Neural progenitor cell (in vitro differentiated cells): ENCODE results near the gene SLC19A2. TPM values are rescaled to one million over a fixed set of nuclear protein-coding genes. Genes with fewer than 3 reads are reported as not detected.

Experiments
- DNase-seq: peaks from one replicate; pipeline ENCODE4 v3.0.0-alpha.2; 2016; ENCODE audit warnings: low spot score
- H2AFZ ChIP-seq: fragments of 200-600 bp; sonication (generic); replicated peaks from 2 replicates; pipeline ENCODE4 v1.6.1; 2016; ENCODE audit warnings: antibody characterized with exemption
- H3F3A ChIP-seq: fragments of 200-600 bp; sonication (generic); 2 replicates; pipeline ENCODE4 v1.6.1; 2016; ENCODE audit warnings: antibody characterized with exemption, low read depth
- H3K27ac ChIP-seq: fragments of 200-600 bp; sonication (generic); 2 replicates; pipeline ENCODE4 v1.5.1; 2016; ENCODE audit warnings: mild to moderate bottlenecking
- H3K27me3 ChIP-seq: fragments of 200-600 bp; sonication (generic); 2 replicates; pipeline ENCODE4 v1.6.1; 2016; ENCODE audit warnings: mild to moderate bottlenecking, moderate library complexity
- H3K36me3 ChIP-seq: fragments of 200-600 bp; sonication (generic); 2 replicates; pipeline ENCODE4 v1.5.1; 2016
- H3K4me1 ChIP-seq: fragments of 200-600 bp; sonication (generic); 2 replicates; pipeline ENCODE4 v1.6.1; 2016; ENCODE audit warnings: mixed run types
- H3K4me2 ChIP-seq: fragments of 200-600 bp; sonication (generic); 2 replicates; pipeline ENCODE4 v1.6.1; 2016
- H3K4me3 ChIP-seq: fragments of 200-600 bp; sonication (generic); 2 replicates; pipeline ENCODE4 v1.5.1; 2016
- H3K79me2 ChIP-seq: fragments of 200-600 bp; sonication (generic); 2 replicates; pipeline ENCODE4 v1.6.1; 2016; ENCODE audit warnings: low read depth
- H3K9ac ChIP-seq: fragments of 200-600 bp; sonication (generic); 2 replicates; pipeline ENCODE4 v1.6.1; 2016
- H3K9me3 ChIP-seq: fragments of 200-600 bp; sonication (generic); 2 replicates; pipeline ENCODE4 v1.5.1; 2016; ENCODE audit warnings: low read depth
- H4K20me1 ChIP-seq: fragments of 200-600 bp; sonication (generic); 2 replicates; pipeline ENCODE4 v1.6.1; 2016; ENCODE audit warnings: low read depth
- H3K27ac Mint-ChIP-seq: 3 replicates; pipeline ENCODE4 v1.8.0; 2021; ENCODE audit warnings: mixed read lengths
- H3K27me3 Mint-ChIP-seq: 2 replicates; pipeline ENCODE4 v1.8.0; 2022; ENCODE audit warnings: low read depth, mild to moderate bottlenecking, inconsistent platforms, moderate library complexity, mixed read lengths; ENCODE audit not compliant: insufficient read depth
- H3K36me3 Mint-ChIP-seq: 3 replicates; pipeline ENCODE4 v1.8.0; 2021; ENCODE audit warnings: mixed read lengths
- H3K4me1 Mint-ChIP-seq: 3 replicates; pipeline ENCODE4 v1.8.0; 2021; ENCODE audit warnings: mixed read lengths
- H3K4me3 Mint-ChIP-seq: 3 replicates; pipeline ENCODE4 v1.8.0; 2021; ENCODE audit warnings: mild to moderate bottlenecking, moderate library complexity, mixed read lengths
- H3K9me3 Mint-ChIP-seq: 3 replicates; pipeline ENCODE4 v1.8.0; 2020; ENCODE audit warnings: mixed read lengths
- EZH2 ChIP-seq: fragments of 200-600 bp; sonication (generic); IDR thresholded peaks from 2 replicates; pipeline ENCODE4 v1.6.1; 2017; ENCODE audit warnings: antibody characterized with exemption, mild to moderate bottlenecking, moderate library complexity
- EZH2phosphoT487 ChIP-seq: fragments of 200-600 bp; sonication (generic); IDR thresholded peaks from 2 replicates; pipeline ENCODE4 v1.6.1; 2017; ENCODE audit warnings: antibody characterized with exemption
- total RNA-seq: library from RNA; depleted of rRNA; stranded (reverse); fragments of >200 nt; gene quantifications from 2 replicates; pipeline ENCODE4 v1.2.3, GENCODE V29; 2015; ENCODE audit warnings: low replicate concordance
- TF ChIP-seq, protein P1 (sequence below): fragments of 200-600 bp; sonication (generic); IDR thresholded peaks from 2 replicates; pipeline ENCODE4 v1.5.1; 2017; ENCODE audit warnings: antibody characterized with exemption, mild to moderate bottlenecking

Gene SLC19A2
- total RNA-seq, 1 donor from 2014 or later: 35.4 TPM

DNA sequence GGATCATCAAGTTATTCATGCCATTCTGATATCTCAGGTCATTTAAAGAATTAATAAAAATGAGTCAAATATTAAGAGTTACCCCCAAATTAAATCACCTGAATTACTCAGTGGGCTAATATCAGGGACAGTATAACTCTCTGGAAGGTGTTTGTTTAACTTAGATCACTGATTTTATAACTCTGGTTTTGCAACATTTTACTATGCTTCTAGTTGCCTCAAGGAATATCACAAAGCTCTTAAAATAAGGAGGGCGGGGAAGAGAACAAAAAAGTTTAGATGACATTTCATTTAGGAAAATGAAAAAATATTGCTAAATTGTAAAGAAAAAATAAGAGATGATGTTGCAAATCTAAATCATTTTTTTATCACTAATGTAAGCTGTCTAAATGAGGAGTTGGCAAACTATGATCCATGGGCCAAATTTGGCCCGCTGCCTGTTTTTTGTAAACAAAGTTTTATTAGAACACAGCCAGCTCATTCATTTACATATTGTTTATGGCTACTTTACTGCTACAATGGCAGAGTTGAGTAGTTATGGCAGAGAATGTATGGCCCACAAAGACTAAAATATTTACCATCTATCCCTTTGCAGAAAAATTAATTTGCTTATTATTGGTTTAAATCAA lies 31.9 kb upstream of the SLC19A2 start:
- Histone ChIP-seq H3K36me3 (no peaks in the 10 kb centered on the region), H2AFZ (no peak overlapping the region), H3F3A (no peaks in the 10 kb centered on the region), H3K9me3 (no peaks in the 10 kb centered on the region), H3K4me3 (no peak overlapping the region), H3K27ac (no peak overlapping the region), H3K9ac (no peak overlapping the region), H4K20me1 (no peaks in the 10 kb centered on the region), H3K4me1 (no peaks in the 10 kb centered on the region), H3K79me2 (no peaks in the 10 kb centered on the region), H3K4me2 (no peak overlapping the region), H3K27me3 (no peaks in the 10 kb centered on the region)
- no peaks in the 10 kb centered on the region for H3K4me1 Mint-ChIP-seq
- H3K36me3 Mint-ChIP-seq: no peaks in the 10 kb centered on the region
- H3K9me3 Mint-ChIP-seq: no peaks in the 10 kb centered on the region
- TF ChIP-seq, protein P1, sequence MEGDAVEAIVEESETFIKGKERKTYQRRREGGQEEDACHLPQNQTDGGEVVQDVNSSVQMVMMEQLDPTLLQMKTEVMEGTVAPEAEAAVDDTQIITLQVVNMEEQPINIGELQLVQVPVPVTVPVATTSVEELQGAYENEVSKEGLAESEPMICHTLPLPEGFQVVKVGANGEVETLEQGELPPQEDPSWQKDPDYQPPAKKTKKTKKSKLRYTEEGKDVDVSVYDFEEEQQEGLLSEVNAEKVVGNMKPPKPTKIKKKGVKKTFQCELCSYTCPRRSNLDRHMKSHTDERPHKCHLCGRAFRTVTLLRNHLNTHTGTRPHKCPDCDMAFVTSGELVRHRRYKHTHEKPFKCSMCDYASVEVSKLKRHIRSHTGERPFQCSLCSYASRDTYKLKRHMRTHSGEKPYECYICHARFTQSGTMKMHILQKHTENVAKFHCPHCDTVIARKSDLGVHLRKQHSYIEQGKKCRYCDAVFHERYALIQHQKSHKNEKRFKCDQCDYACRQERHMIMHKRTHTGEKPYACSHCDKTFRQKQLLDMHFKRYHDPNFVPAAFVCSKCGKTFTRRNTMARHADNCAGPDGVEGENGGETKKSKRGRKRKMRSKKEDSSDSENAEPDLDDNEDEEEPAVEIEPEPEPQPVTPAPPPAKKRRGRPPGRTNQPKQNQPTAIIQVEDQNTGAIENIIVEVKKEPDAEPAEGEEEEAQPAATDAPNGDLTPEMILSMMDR: no peak
- no peak for TF ChIP-seq EZH2
- TF ChIP-seq EZH2phosphoT487: no peak
- H3K4me3 Mint-ChIP-seq: no peak overlapping the region
- H3K27me3 Mint-ChIP-seq: no peaks in the 10 kb centered on the region
- H3K27ac Mint-ChIP-seq: no peak overlapping the region
- no peak for DNase-seq

- TF ChIP-seq EZH2: no peak
- TF ChIP-seq EZH2phosphoT487: no peak
- TF ChIP-seq, protein P1: no peak
- no peaks in the 10 kb centered on the region for H3K36me3 ChIP-seq
- Mint-ChIP-seq H3K36me3 (no peaks in the 10 kb centered on the region), H3K9me3 (no peaks in the 10 kb centered on the region), H3K4me1 (no peaks in the 10 kb centered on the region), H3K27me3 (no peaks in the 10 kb centered on the region), H3K4me3 (no peak overlapping the region), H3K27ac (no peak overlapping the region)
- H3K9ac ChIP-seq: no peak overlapping the region
- H3F3A ChIP-seq: no peaks in the 10 kb centered on the region
- H4K20me1 ChIP-seq: no peaks in the 10 kb centered on the region
- no peak overlapping the region for H3K4me2 ChIP-seq
- no peak overlapping the region for H3K27ac ChIP-seq
- no peaks in the 10 kb centered on the region for H3K9me3 ChIP-seq
- no peak overlapping the region for H2AFZ ChIP-seq
- H3K79me2 ChIP-seq: no peaks in the 10 kb centered on the region
- DNase-seq: no peak
- H3K4me3 ChIP-seq: no peak overlapping the region
- no peaks in the 10 kb centered on the region for H3K4me1 ChIP-seq
- no peaks in the 10 kb centered on the region for H3K27me3 ChIP-seq
Measured at GRCh38 chr1:169515641-169516040, 29.9 kb upstream of the SLC19A2 start.

GRCh38 chr1:169514566-169515270 lies 29.0 kb upstream of the SLC19A2 start:
- H3K9ac ChIP-seq: no peak overlapping the region
- H2AFZ ChIP-seq: peak overlapping the region; percentile 27

More at GRCh38 chr1:169514566-169515270, 29.0 kb upstream of the SLC19A2 start:
- Histone ChIP-seq H3K27ac (no peak overlapping the region), H4K20me1 (no peaks in the 10 kb centered on the region), H3K4me2 (no peak overlapping the region), H3K9me3 (no peaks in the 10 kb centered on the region), H3F3A (no peaks in the 10 kb centered on the region), H3K4me3 (no peak overlapping the region), H3K27me3 (no peaks in the 10 kb centered on the region), H3K4me1 (no peaks in the 10 kb centered on the region), H3K79me2 (no peaks in the 10 kb centered on the region), H3K36me3 (no peaks in the 10 kb centered on the region)
- no peaks in the 10 kb centered on the region for H3K36me3 Mint-ChIP-seq
- H3K27ac Mint-ChIP-seq: no peak overlapping the region
- TF ChIP-seq EZH2phosphoT487 (no peak), EZH2 (no peak)
- TF ChIP-seq, protein P1: no peak
- no peak overlapping the region for H3K4me3 Mint-ChIP-seq
- H3K9me3 Mint-ChIP-seq: no peaks in the 10 kb centered on the region
- no peaks in the 10 kb centered on the region for H3K4me1 Mint-ChIP-seq
- no peaks in the 10 kb centered on the region for H3K27me3 Mint-ChIP-seq
- no peak for DNase-seq
